Fibroblast of pulmonary artery (primary cell): Measurements from ENCODE around the gene CBX4.

Experiments
- DNase-seq: peaks from one replicate; pipeline ENCODE4 v3.0.0-alpha.2; 2010; ENCODE audit warnings: low read depth
- H3K4me3 ChIP-seq: replicated peaks from 2 replicates; pipeline ENCODE4 v1.5.1; 2011; ENCODE audit warnings: low read depth, mild to moderate bottlenecking, control low read depth, low read length, moderate library complexity
- CTCF ChIP-seq: IDR thresholded peaks from 2 replicates; pipeline ENCODE4 v1.5.1; 2011; ENCODE audit warnings: mild to moderate bottlenecking, control low read depth, low read length, inconsistent platforms; ENCODE audit errors: missing control alignments

Gene CBX4

GRCh38 chr17:79852748-79853147 lies 13.5 kb upstream of the CBX4 start:
- peak overlapping the region; percentile 27 for H3K4me3 ChIP-seq
- no peak for TF ChIP-seq CTCF
- no peak for DNase-seq

GRCh38 chr17:79851461-79851817 lies 12.2 kb upstream of the CBX4 start:
- DNase-seq = no peak
- no peak for TF ChIP-seq CTCF
- H3K4me3 ChIP-seq = no peak overlapping the region

GRCh38 chr17:79850571-79851460 lies 11.6 kb upstream of the CBX4 start:
- no peak for TF ChIP-seq CTCF
- no peak overlapping the region for H3K4me3 ChIP-seq
- DNase-seq = no peak

GRCh38 chr17:79849953-79850352 lies 10.7 kb upstream of the CBX4 start:
- TF ChIP-seq CTCF = no peak
- H3K4me3 ChIP-seq = no peak overlapping the region
- DNase-seq = no peak

GRCh38 chr17:79848370-79848766 lies 9.1 kb upstream of the CBX4 start:
- no peak overlapping the region for H3K4me3 ChIP-seq
- no peak for TF ChIP-seq CTCF
- no peak for DNase-seq

- H3K4me3 ChIP-seq = no peak overlapping the region
- no peak for DNase-seq
- TF ChIP-seq CTCF = no peak
These were observed 8.6 kb upstream of the CBX4 start for GRCh38 chr17:79847698-79848369.
